ENCODE measurements around the gene LIN28B.

DNA sequence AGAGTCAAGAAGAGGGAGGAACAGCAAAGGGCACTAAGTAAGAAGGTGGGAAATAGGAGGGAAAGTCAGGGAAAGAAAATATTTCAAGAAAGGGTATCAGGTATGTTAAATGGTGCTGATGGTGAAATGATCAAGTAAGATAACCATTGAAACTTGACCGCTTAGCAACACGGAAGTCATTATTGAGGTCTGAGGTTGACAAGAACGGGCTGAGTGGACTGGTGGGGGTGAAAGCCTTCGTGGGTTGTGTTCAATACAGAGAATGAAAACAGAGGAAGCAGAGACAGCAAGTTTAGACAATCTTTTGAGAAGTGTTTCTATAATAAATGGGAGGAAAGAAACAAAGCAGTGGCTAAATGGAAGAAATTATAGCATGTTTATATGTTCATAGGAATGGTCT is 72.0 kb downstream of the LIN28B start:
- TF ChIP-seq POLR2A (IDR thresholded peaks at IDR 0.05): no peak
- TF ChIP-seq, protein P1, sequence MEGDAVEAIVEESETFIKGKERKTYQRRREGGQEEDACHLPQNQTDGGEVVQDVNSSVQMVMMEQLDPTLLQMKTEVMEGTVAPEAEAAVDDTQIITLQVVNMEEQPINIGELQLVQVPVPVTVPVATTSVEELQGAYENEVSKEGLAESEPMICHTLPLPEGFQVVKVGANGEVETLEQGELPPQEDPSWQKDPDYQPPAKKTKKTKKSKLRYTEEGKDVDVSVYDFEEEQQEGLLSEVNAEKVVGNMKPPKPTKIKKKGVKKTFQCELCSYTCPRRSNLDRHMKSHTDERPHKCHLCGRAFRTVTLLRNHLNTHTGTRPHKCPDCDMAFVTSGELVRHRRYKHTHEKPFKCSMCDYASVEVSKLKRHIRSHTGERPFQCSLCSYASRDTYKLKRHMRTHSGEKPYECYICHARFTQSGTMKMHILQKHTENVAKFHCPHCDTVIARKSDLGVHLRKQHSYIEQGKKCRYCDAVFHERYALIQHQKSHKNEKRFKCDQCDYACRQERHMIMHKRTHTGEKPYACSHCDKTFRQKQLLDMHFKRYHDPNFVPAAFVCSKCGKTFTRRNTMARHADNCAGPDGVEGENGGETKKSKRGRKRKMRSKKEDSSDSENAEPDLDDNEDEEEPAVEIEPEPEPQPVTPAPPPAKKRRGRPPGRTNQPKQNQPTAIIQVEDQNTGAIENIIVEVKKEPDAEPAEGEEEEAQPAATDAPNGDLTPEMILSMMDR (IDR thresholded peaks at IDR 0.05): no peak
